ENCODE data around the gene CCL19.
"Not testable (repeated sequence)": the region's sequence is repeated elsewhere in the genome, so short reads cannot be mapped to it uniquely, and the experiment has no call there.

The CCL19 gene

GRCh38 chr9:34690983-34691935 is at the start of gene CCL19:
Gene CCL19 (minus strand): TSS chr9:34691276. CDS start chr9:34691139, 137 bp downstream.
- DNase-seq (ENCODE audit: low read depth): no peak

- DNase-seq (ENCODE audit: low read depth): not testable (repeated sequence)
Measured at GRCh38 chr9:34740176-34740575, 49.1 kb upstream of the CCL19 start.

- no peak for DNase-seq (ENCODE audit: low read depth)
Measured at GRCh38 chr9:34737677-34738260, 46.7 kb upstream of the CCL19 start.

GRCh38 chr9:34734720-34735119 is 43.6 kb upstream of the CCL19 start:
- DNase-seq (ENCODE audit: low read depth): no peak

GRCh38 chr9:34732886-34733285 is 41.8 kb upstream of the CCL19 start:
- DNase-seq (ENCODE audit: low read depth): no peak

GRCh38 chr9:34732478-34732877 is 41.4 kb upstream of the CCL19 start:
- DNase-seq (ENCODE audit: low read depth): no peak

GRCh38 chr9:34723141-34723540 is 32.1 kb upstream of the CCL19 start:
- DNase-seq (ENCODE audit: low read depth): no peak

GRCh38 chr9:34719769-34720025 is 28.6 kb upstream of the CCL19 start:
- not testable (repeated sequence) for DNase-seq (ENCODE audit: low read depth)

- DNase-seq (ENCODE audit: low read depth): no peak
Measured at GRCh38 chr9:34719021-34719768, 28.1 kb upstream of the CCL19 start.

- DNase-seq (ENCODE audit: low read depth): no peak
Measured at GRCh38 chr9:34717996-34718614, 27.0 kb upstream of the CCL19 start.

- DNase-seq (ENCODE audit: low read depth): no peak
Measured at GRCh38 chr9:34716711-34717110, 25.6 kb upstream of the CCL19 start.

- DNase-seq (ENCODE audit: low read depth): no peak
Measured at GRCh38 chr9:34715639-34716215, 24.7 kb upstream of the CCL19 start.

GRCh38 chr9:34714007-34714406 is 22.9 kb upstream of the CCL19 start:
- DNase-seq (ENCODE audit: low read depth): no peak

GRCh38 chr9:34712140-34712539 is 21.1 kb upstream of the CCL19 start:
- DNase-seq (ENCODE audit: low read depth): no peak

- DNase-seq (ENCODE audit: low read depth): no peak
Measured at GRCh38 chr9:34710023-34710422, 18.9 kb upstream of the CCL19 start, which contains the start of gene CCL21. Gene CCL21 (minus strand): TSS chr9:34710136. CDS start chr9:34710066, 70 bp downstream.

GRCh38 chr9:34709196-34709978 is 18.3 kb upstream of the CCL19 start:
- DNase-seq (ENCODE audit: low read depth): no peak

- no peak for DNase-seq (ENCODE audit: low read depth)
Measured at GRCh38 chr9:34707130-34707529, 16.1 kb upstream of the CCL19 start.

- DNase-seq (ENCODE audit: low read depth): peak; percentile 50
Measured at GRCh38 chr9:34701769-34702736, 11.0 kb upstream of the CCL19 start.

- peak; percentile 49 for DNase-seq (ENCODE audit: low read depth)
Measured at GRCh38 chr9:34701023-34701768, 10.1 kb upstream of the CCL19 start.

Data from T-helper 22 cell (primary cell).